Skeletal muscle satellite cell (primary cell): ENCODE measurements around the gene CHDH.

Experiments used
- H3K27me3 ChIP-seq: 2 replicates; pipeline ENCODE4 v1.7.0; 2013; ENCODE audit warnings: low read length; ENCODE audit not compliant: control insufficient read depth, insufficient read depth
- H3K36me3 ChIP-seq: 2 replicates; pipeline ENCODE4 v1.7.0; 2013; ENCODE audit warnings: mild to moderate bottlenecking, control low read depth, low read length; ENCODE audit not compliant: insufficient read depth
- H3K4me1 ChIP-seq: 2 replicates; pipeline ENCODE4 v1.7.0; 2013; ENCODE audit warnings: low read length; ENCODE audit not compliant: control insufficient read depth, insufficient read depth
- H3K4me2 ChIP-seq: 2 replicates; pipeline ENCODE4 v1.7.0; 2013; ENCODE audit warnings: mild to moderate bottlenecking, low read length
- H3K4me3 ChIP-seq: 2 replicates; pipeline ENCODE4 v1.7.0; 2013; ENCODE audit warnings: low read length
- H3K9ac ChIP-seq: 2 replicates; pipeline ENCODE4 v1.7.0; 2013; ENCODE audit warnings: mild to moderate bottlenecking, low read depth, low read length, moderate library complexity
- H3K9me3 ChIP-seq: replicated peaks from 2 replicates; pipeline ENCODE4 v1.7.0; 2013; ENCODE audit warnings: mild to moderate bottlenecking, control low read depth, low read length

The CHDH gene

DNA sequence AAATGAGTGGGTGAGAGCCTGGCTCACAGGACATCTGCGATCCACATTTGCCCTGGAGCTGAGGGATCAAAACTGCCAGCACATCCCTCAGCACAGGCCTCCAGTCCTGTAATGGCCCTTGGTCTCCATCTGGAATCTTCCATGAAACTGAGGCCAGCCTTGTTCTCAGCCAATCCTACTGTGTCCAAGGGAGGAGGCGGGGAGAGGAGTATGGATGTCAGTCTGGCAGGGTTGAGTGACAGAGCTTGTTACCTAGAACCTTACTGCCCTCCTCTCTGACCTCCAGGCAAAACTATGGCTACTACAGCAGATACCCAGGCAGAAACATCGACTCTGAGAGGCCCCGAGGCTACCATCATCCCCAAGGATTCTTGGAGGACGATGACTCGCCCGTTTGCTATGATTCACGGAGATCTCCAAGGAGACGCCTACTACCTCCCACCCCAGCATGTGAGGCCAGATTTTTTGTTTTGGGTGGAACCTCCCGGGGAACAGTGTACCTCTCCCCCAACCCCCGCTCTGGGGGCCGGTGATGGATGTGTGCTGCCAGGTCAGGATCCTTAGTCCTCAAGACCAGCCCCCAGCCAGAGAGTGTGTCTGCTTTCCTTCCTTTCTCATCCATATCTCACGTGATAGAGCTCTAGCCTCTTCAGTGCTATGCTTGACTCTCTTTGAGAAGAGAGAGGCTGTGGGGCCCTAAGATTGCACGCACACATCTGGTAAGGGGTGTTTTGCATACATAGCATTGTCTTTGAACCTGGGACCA is 41.3 kb downstream of the CHDH start:
- Histone ChIP-seq H3K4me2 (no peak overlapping the region), H3K4me3 (no peak overlapping the region), H3K9me3 (no peaks in the 10 kb centered on the region), H3K9ac (no peak overlapping the region), H3K4me1 (peaks cover 28% of the 10 kb centered on the region), H3K27me3 (peaks cover 12% of the 10 kb centered on the region), H3K36me3 (no peaks in the 10 kb centered on the region)

DNA sequence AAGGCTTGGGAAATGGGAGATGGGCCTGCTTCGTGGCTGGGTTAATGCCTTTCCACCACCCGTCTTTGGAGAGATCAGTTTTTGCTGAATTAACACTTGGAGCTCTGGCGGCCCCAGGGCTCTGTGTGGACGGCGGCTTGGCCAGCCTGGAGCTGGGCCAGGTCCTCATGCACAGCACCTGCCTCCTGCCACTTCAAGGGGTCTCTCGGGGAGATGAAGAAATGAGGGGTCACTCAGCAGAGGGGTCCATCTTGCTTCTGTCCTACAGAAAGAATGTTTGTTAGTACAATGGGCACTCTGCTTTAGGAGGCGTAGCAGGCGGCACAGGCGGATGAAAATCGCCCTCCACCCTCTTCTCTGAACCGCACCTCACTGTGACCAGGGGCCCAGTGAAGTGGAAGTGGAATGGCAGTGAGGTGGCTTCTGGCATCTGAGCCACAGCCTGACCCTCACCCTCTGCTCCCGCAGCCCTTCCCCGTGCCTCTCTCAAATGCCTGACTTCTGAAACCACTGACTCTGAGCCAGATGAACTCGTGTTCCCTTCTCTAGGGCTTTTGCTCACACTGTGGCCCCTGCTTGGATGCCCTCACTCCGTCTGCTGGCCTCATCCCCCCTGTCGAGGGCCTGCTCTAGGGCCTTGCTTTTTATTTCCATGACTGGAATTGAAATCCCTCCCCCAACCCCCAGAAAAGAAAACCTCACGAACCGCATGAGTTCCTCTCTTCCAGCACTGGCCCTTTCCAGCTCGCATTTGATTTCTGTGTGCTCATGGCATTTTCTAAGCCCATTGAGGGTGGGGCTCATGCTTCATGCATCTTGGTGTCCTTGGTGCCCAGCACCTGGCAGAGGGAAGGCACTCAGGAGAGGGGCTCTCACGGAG is 42.2 kb downstream of the CHDH start:
- Histone ChIP-seq H3K4me1 (peaks cover 28% of the 10 kb centered on the region), H3K36me3 (no peaks in the 10 kb centered on the region), H3K9ac (no peak overlapping the region), H3K4me3 (no peak overlapping the region), H3K9me3 (no peaks in the 10 kb centered on the region), H3K27me3 (peaks cover 12% of the 10 kb centered on the region), H3K4me2 (no peak overlapping the region)

- Histone ChIP-seq H3K9me3 (no peaks in the 10 kb centered on the region), H3K9ac (no peak overlapping the region)
Observed at GRCh38 chr3:53803124-53803815, 42.9 kb downstream of the CHDH start.

GRCh38 chr3:53802256-53802880 is 43.9 kb downstream of the CHDH start:
- H3K4me1 ChIP-seq, result peaks cover 28% of the 10 kb centered on the region

More at GRCh38 chr3:53803124-53803815, 42.9 kb downstream of the CHDH start:
- Histone ChIP-seq H3K4me2 (no peak overlapping the region), H3K27me3 (peaks cover 12% of the 10 kb centered on the region), H3K36me3 (no peaks in the 10 kb centered on the region), H3K4me1 (peaks cover 28% of the 10 kb centered on the region), H3K4me3 (no peak overlapping the region)

DNA sequence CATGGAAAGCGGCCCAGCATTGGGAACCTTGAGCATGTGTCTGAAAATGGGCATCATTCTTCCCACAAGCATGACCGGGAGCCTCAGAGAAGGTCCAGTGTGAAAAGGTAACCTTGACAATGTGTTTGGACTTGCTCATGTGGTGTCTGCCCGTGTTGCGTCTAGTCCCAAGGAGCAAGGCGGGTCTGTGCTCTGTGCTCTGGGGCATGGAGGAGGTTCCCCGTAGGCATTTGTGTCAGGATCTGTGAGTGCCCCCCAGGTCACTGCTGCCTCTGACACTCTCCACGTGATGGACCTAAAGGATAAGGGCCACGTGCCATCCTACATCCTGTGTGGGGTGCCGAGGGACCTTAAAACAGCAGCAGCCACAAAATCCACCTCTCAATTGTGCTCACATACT is 44.9 kb downstream of the CHDH start:
- Histone ChIP-seq H3K4me2 (no peak overlapping the region), H3K4me3 (no peak overlapping the region), H3K9me3 (no peaks in the 10 kb centered on the region), H3K36me3 (no peaks in the 10 kb centered on the region), H3K4me1 (peaks cover 21% of the 10 kb centered on the region), H3K27me3 (peaks cover 17% of the 10 kb centered on the region), H3K9ac (no peak overlapping the region)

More at GRCh38 chr3:53802256-53802880, 43.9 kb downstream of the CHDH start:
- Histone ChIP-seq H3K4me3 (no peak overlapping the region), H3K4me2 (no peak overlapping the region), H3K9me3 (no peaks in the 10 kb centered on the region), H3K9ac (no peak overlapping the region), H3K36me3 (no peaks in the 10 kb centered on the region), H3K27me3 (peaks cover 15% of the 10 kb centered on the region)

DNA sequence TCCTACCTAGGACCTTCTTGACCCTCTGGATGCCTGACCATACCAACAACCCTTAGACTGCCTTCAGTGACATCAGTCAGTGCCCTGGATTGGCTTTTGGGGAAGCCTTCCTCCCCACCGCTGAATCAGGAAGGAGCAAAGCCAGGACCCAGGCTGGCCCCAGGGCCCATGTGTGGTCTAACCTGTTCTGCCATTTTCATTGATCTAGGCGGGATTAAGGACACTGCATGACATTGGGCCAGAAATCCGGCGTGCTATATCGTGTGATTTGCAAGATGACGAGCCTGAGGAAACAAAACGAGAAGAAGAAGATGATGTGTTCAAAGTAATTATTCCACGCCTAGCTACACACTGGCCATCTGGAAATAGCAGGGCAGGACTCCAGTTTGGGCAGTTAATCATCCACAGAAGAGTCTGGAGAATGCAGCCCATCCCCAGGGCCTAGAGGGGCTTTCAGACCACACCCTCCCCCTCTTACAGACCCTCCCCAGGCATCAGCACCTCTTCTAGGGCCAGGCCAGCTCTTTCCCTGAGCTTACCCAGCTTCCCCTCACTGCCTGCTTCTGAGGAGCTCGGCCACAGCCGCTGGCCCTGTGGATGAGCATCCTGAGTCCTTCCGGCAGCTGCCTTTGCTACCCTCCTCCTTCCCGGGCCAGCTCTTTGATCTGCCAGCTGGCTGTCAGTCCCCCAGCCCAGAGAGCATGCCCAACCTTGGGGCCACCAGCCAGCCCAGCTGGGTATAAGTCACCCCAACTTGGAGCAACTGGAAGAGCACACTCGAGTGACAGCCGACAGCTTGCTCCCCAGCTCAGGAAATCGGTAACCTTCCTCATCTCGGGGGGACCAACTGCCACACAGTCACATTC is 45.9 kb downstream of the CHDH start:
- Histone ChIP-seq H3K9ac (no peak overlapping the region), H3K4me1 (peaks cover 11% of the 10 kb centered on the region), H3K9me3 (no peaks in the 10 kb centered on the region), H3K27me3 (peaks cover 17% of the 10 kb centered on the region), H3K36me3 (no peaks in the 10 kb centered on the region), H3K4me3 (no peak overlapping the region), H3K4me2 (no peak overlapping the region)

- peaks cover 19% of the 10 kb centered on the region for H3K27me3 ChIP-seq
- H3K4me3 ChIP-seq, result no peak overlapping the region
- H3K9ac ChIP-seq, result no peak overlapping the region
- H3K9me3 ChIP-seq, result no peaks in the 10 kb centered on the region
- H3K36me3 ChIP-seq, result no peaks in the 10 kb centered on the region
- peaks cover 3% of the 10 kb centered on the region for H3K4me1 ChIP-seq
- no peak overlapping the region for H3K4me2 ChIP-seq
Observed at GRCh38 chr3:53799338-53799865, 46.8 kb downstream of the CHDH start.

GRCh38 chr3:53798144-53798543 is 48.1 kb downstream of the CHDH start:
- no peaks in the 10 kb centered on the region for H3K4me1 ChIP-seq
- no peak overlapping the region for H3K4me3 ChIP-seq
- peaks cover 19% of the 10 kb centered on the region for H3K27me3 ChIP-seq
- H3K4me2 ChIP-seq, result no peak overlapping the region
- H3K36me3 ChIP-seq, result no peaks in the 10 kb centered on the region
- H3K9me3 ChIP-seq, result no peaks in the 10 kb centered on the region
- H3K9ac ChIP-seq, result no peak overlapping the region

- no peaks in the 10 kb centered on the region for H3K36me3 ChIP-seq
- peaks cover 18% of the 10 kb centered on the region for H3K27me3 ChIP-seq
- H3K4me3 ChIP-seq, result no peak overlapping the region
- no peaks in the 10 kb centered on the region for H3K9me3 ChIP-seq
- H3K4me2 ChIP-seq, result no peak overlapping the region
- no peaks in the 10 kb centered on the region for H3K4me1 ChIP-seq
- no peak overlapping the region for H3K9ac ChIP-seq
Observed at GRCh38 chr3:53795789-53796560, 50.2 kb downstream of the CHDH start.

DNA sequence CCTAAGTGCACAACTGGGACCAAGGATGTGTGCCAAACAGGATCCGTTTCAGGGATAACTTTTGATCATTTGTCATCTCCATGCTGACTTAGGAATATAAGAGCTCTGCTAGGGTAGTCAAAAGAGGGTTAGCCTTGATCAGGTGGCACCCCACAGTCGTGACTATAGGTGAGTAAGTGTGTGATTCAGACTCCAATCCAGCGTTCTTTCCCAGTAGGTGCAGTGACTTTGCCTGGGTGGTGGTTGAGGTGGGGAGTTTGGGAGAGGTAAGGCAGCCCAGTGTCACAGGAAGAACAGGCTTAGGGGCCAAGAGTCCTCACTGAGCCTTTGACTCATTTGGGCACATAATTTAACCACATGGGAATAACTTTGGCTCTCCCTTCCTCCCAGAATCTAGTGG is 51.0 kb downstream of the CHDH start:
- Histone ChIP-seq H3K27me3 (peaks cover 10% of the 10 kb centered on the region), H3K4me2 (no peak overlapping the region), H3K4me3 (no peak overlapping the region), H3K9me3 (no peaks in the 10 kb centered on the region), H3K9ac (no peak overlapping the region), H3K36me3 (no peaks in the 10 kb centered on the region), H3K4me1 (no peaks in the 10 kb centered on the region)
